Left ventricle myocardium inferior (tissue), 1 donor: Measurements from ENCODE around the gene SCG5. TPM values are rescaled to one million over a fixed set of nuclear protein-coding genes. Genes with fewer than 3 reads are reported as not detected.

ENCODE experiments used
- DNase-seq: peaks from one replicate; pipeline ENCODE4 v3.0.0-alpha.2; 2020
- H3K27ac ChIP-seq: fragments of 200-600 bp; replicated peaks from 2 replicates; pipeline ENCODE4 v1.8.0; 2021
- H3K27me3 ChIP-seq: fragments of 200-600 bp; 2 replicates; pipeline ENCODE4 v1.8.0; 2021; ENCODE audit warnings: low read depth
- H3K36me3 ChIP-seq: fragments of 200-600 bp; 2 replicates; pipeline ENCODE4 v1.8.0; 2021
- H3K4me1 ChIP-seq: fragments of 200-600 bp; 2 replicates; pipeline ENCODE4 v1.8.0; 2021
- H3K4me3 ChIP-seq: fragments of 200-600 bp; 2 replicates; pipeline ENCODE4 v1.8.0; 2021; ENCODE audit warnings: mild to moderate bottlenecking, moderate library complexity
- H3K9me3 ChIP-seq: fragments of 200-600 bp; replicated peaks from 2 replicates; pipeline ENCODE4 v1.8.0; 2021
- CTCF ChIP-seq: fragments of 200-600 bp; IDR thresholded peaks from 2 replicates; pipeline ENCODE4 v1.8.0; 2021; ENCODE audit warnings: antibody characterized with exemption, mild to moderate bottlenecking, borderline replicate concordance
- intact Hi-C: fragments of 100-400 bp; cut with micrococcal nuclease; formaldehyde crosslinking; loops from one replicate; pipeline ENCODE4 v1.11.0; 2022
- total RNA-seq: library from RNA; stranded (reverse); fragmentation: NEBNext Ultra II Directional; extraction: Animal tissue kit (Norgen Biotek cat#: 25700); gene quantifications from one replicate; pipeline ENCODE4 v1.2.1, GENCODE V29; 2021
- donor health status: DM: no; HTN: yes; CAD: no; lungs with severe emphysema.

Gene SCG5
- total RNA-seq, 1 donor from 2014 or later: not detected

GRCh38 chr15:32716216-32716914, 74.9 kb downstream of the SCG5 start:
- Histone ChIP-seq H3K4me3 (no peak overlapping the region), H3K9me3 (no peaks in the 10 kb centered on the region), H3K27me3 (peaks cover 95% of the 10 kb centered on the region), H3K4me1 (peaks cover 24% of the 10 kb centered on the region), H3K27ac (no peak overlapping the region), H3K36me3 (no peaks in the 10 kb centered on the region)
- no peak for TF ChIP-seq CTCF
- no peak for DNase-seq
- intact Hi-C loops: no loop called here

GRCh38 chr15:32716915-32717425, 75.5 kb downstream of the SCG5 start:
- TF ChIP-seq CTCF: no peak
- Histone ChIP-seq H3K4me1 (peaks cover 24% of the 10 kb centered on the region), H3K36me3 (no peaks in the 10 kb centered on the region), H3K4me3 (peak overlapping the region; percentile 51), H3K27ac (no peak overlapping the region), H3K9me3 (no peaks in the 10 kb centered on the region), H3K27me3 (peaks cover 99% of the 10 kb centered on the region)
- no peak for DNase-seq
- intact Hi-C loops: no loop called here

DNA sequence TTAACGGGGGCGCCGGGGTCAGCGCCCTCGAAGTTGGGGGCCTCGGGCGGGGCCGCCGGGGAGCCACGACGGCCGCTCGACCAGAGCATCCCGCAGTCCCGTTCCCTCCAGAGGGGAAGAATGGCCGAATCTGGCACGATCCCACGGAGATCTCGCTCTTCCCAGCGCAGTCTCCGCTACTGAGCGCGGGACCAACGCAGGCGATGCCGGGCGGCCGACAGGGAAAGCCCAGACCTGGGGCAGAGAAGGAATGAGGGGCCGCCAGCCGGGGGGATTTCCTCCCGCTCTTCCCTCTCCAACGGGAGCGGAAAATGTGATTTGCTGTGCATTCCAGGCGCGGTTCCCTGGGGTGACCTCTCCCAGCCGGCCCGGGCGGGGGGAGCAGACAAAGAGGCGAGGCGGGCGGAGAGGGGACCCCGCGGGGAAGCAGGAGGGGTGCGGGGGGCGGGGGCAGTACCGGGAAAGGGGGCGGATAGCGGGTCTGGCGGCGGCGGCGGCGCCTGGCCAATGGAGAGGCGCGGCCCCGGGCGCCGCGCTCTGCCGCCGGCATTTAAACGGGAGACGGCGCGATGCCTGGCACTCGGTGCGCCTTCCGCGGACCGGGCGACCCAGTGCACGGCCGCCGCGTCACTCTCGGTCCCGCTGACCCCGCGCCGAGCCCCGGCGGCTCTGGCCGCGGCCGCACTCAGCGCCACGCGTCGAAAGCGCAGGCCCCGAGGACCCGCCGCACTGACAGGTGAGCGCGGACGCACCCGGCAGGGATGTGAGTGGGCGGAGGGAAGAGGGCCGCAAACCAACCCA, 76.1 kb downstream of the SCG5 start, which contains the start of gene GREM1:
TSS of gene GREM1 (plus strand) at position 579 of the 801 bp plus-strand sequence. CDS start 12,687 bp downstream, outside the sequence.
- no peak within 1 kb of the TSS for H3K27ac ChIP-seq

DNA sequence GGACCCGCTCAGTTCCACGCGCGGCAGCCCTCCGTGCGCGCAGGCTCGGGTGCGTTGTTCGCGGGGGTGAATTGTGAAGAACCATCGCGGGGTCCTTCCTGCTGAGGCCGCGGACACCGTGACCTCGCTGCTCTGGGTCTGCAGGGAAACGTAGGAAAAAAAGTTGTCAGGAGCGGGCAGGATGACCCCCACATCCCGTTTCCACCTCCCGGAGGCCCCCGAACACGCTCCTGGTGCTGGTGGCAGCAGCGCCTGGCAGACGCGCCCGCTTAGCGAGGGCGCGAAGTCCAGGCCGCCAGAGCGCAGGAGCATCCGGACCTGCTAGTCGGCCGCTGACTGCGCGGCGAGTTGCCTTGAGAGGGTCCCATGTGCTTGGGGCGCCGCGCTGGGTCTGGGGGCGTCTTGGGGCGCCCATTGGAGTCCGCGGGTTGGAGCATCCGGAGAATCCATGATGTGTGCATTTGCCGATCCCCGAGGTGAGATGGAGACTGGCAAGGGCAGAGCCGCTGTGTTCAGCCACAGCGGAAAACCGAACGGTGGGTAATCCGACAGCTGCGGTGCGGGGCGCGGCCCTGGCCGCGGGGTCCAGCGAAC, 76.8 kb downstream of the SCG5 start:
- no peak overlapping the region for H3K27ac ChIP-seq
- H3K4me3 ChIP-seq: peak overlapping the region; percentile 51
- H3K4me1 ChIP-seq: peaks cover 24% of the 10 kb centered on the region
- no peaks in the 10 kb centered on the region for H3K9me3 ChIP-seq
- H3K27me3 ChIP-seq: peaks cover 94% of the 10 kb centered on the region
- DNase-seq: no peak
- intact Hi-C loops: no loop called here
- H3K36me3 ChIP-seq: no peaks in the 10 kb centered on the region
- no peak for TF ChIP-seq CTCF

More for the DNA sequence above, 76.1 kb downstream of the SCG5 start, which contains the start of gene GREM1:
- H3K36me3 ChIP-seq: no peaks in the 10 kb centered on the region
- peak within 1 kb of the TSS; percentile 51 for H3K4me3 ChIP-seq
- TF ChIP-seq CTCF: no peak
- no peak for DNase-seq
- intact Hi-C loops: no loop called here
- peaks cover 24% of the 10 kb centered on the region for H3K4me1 ChIP-seq
- H3K9me3 ChIP-seq: no peaks in the 10 kb centered on the region
- H3K27me3 ChIP-seq: peaks cover 99% of the 10 kb centered on the region
